ENCODE data around the gene MAGOHB.

The MAGOHB gene

DNA sequence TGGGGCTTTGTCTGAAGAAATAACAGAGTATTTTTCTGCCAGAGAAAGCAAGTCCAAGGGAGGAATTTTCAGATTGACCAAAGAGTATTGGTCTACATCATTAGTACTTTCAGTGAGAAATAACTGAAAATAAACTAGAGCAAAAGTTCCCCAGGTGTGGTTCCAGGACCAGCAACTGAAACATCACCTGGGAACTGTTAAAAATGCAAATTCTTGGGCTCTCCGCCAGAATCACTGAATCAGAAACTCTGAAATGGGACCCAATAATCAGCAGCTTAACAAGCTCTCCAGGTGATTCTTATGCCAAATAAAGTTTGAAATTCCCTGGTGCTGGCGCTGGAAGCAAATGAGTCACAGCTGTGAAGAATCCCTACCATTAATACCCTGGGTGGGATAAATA is 55.6 kb downstream of the MAGOHB start:
- peaks cover 30% of the 10 kb centered on the region for H3K4me1 ChIP-seq (ENCODE audit: low read length)
- no peaks in the 10 kb centered on the region for H4K20me1 ChIP-seq (ENCODE audit: insufficient read depth, low read length)
- peak overlapping the region; percentile 70 for H3K4me3 ChIP-seq (ENCODE audit: low read length)
- peak overlapping the region; percentile 90 for H3K4me2 ChIP-seq (ENCODE audit: low read length)
- TF ChIP-seq, protein P1, sequence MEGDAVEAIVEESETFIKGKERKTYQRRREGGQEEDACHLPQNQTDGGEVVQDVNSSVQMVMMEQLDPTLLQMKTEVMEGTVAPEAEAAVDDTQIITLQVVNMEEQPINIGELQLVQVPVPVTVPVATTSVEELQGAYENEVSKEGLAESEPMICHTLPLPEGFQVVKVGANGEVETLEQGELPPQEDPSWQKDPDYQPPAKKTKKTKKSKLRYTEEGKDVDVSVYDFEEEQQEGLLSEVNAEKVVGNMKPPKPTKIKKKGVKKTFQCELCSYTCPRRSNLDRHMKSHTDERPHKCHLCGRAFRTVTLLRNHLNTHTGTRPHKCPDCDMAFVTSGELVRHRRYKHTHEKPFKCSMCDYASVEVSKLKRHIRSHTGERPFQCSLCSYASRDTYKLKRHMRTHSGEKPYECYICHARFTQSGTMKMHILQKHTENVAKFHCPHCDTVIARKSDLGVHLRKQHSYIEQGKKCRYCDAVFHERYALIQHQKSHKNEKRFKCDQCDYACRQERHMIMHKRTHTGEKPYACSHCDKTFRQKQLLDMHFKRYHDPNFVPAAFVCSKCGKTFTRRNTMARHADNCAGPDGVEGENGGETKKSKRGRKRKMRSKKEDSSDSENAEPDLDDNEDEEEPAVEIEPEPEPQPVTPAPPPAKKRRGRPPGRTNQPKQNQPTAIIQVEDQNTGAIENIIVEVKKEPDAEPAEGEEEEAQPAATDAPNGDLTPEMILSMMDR (IDR thresholded peaks at IDR 0.05; ENCODE audit: low read depth, low read length), result no peak
- no peak for TF ChIP-seq EZH2phosphoT487 (IDR thresholded peaks at IDR 0.05; ENCODE audit: low read depth)
- H3K9me3 ChIP-seq (ENCODE audit: insufficient read depth, low read length), result no peaks in the 10 kb centered on the region; the same call in 1 of the 2 replicates
- H3K9ac ChIP-seq (ENCODE audit: low read length), result peak overlapping the region; percentile 43; the same call in 1 of the 2 replicates
- no peak overlapping the region for H2AFZ ChIP-seq (ENCODE audit: low read depth, low read length)
- no peaks in the 10 kb centered on the region for H3K36me3 ChIP-seq (replicated peaks; ENCODE audit: low read depth, low read length)
- no peaks in the 10 kb centered on the region for H3K79me2 ChIP-seq (ENCODE audit: low read length)
- no peaks in the 10 kb centered on the region for H3K27me3 ChIP-seq (ENCODE audit: low read depth, low read length)
- H3K27ac ChIP-seq (ENCODE audit: low read length), result peak overlapping the region; percentile 49

DNA sequence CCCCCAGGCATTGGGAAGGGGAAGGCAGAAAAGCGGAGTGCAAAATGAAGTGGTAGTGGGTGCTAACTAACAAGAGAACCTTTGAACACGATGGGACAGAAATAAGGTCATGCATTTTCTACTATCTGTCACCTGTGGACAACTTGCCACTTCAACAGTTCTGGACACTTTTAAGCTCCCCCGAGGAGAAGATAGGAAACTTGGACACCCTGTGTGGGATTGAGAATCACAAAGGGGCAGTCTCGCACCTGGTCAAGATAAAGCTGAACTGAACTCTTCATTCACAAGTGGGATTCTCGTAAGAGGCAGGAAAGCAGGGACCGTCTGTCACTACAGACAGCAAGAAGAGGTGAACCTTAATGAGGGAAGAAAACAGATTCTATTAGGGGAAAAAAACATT is 56.1 kb downstream of the MAGOHB start:
- Histone ChIP-seq H3K36me3 (replicated peaks; ENCODE audit: low read depth, low read length) (no peaks in the 10 kb centered on the region), H3K4me2 (ENCODE audit: low read length) (peak overlapping the region; percentile 90), H3K27me3 (ENCODE audit: low read depth, low read length) (no peaks in the 10 kb centered on the region), H3K9ac (ENCODE audit: low read length) (peak overlapping the region; percentile 43; the same call in 1 of the 2 replicates), H3K27ac (ENCODE audit: low read length) (peak overlapping the region; percentile 49), H3K79me2 (ENCODE audit: low read length) (no peaks in the 10 kb centered on the region), H4K20me1 (ENCODE audit: insufficient read depth, low read length) (no peaks in the 10 kb centered on the region), H3K9me3 (ENCODE audit: insufficient read depth, low read length) (no peaks in the 10 kb centered on the region; the same call in 1 of the 2 replicates), H2AFZ (ENCODE audit: low read depth, low read length) (peak overlapping the region; percentile 20; the same call in 1 of the 2 replicates), H3K4me1 (ENCODE audit: low read length) (peaks cover 30% of the 10 kb centered on the region), H3K4me3 (ENCODE audit: low read length) (peak overlapping the region; percentile 70)
- TF ChIP-seq, protein P1 (IDR thresholded peaks at IDR 0.05; ENCODE audit: low read depth, low read length), result no peak
- no peak for TF ChIP-seq EZH2phosphoT487 (IDR thresholded peaks at IDR 0.05; ENCODE audit: low read depth)

DNA sequence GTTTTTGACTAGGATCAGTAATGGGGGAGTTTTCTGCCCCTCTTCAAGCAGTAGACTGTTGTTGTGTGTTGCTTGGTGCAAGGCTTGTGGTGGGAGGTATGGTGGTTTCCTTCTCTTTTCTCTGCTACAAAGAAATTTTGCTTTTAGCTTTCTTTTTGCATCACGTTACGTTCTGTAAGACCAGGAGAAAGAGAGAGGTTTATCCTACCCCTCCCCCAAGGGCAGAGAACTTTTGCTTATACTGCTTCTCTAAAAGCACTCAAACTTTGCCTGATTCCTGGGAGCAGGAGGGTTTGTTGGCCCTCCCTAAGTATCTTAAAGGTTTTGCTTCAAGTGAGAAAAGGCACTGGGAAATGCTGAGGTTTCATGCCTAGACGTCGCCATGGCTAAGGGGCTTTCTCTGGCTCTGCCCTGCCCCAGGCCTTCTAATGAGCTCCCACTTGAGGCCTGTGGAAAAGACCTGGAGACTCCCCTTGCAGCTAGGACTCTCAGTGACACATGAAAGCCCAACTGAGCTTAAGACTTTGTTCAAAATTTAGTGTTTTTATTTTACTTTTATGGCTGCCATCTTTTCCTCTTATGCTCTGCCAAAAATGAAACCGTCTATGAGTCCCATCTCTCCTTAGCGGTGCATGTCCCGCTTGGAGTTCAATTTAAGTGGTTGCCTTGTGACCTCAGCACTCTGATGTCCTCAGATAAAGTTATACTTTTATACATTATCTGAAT is 58.5 kb downstream of the MAGOHB start:
- Histone ChIP-seq H3K36me3 (replicated peaks; ENCODE audit: low read depth, low read length) (no peaks in the 10 kb centered on the region), H3K9me3 (ENCODE audit: insufficient read depth, low read length) (no peaks in the 10 kb centered on the region; the same call in 1 of the 2 replicates), H4K20me1 (ENCODE audit: insufficient read depth, low read length) (no peaks in the 10 kb centered on the region), H3K4me2 (ENCODE audit: low read length) (no peak overlapping the region), H3K27ac (ENCODE audit: low read length) (no peak overlapping the region), H3K79me2 (ENCODE audit: low read length) (no peaks in the 10 kb centered on the region), H3K27me3 (ENCODE audit: low read depth, low read length) (no peaks in the 10 kb centered on the region), H2AFZ (ENCODE audit: low read depth, low read length) (no peak overlapping the region), H3K4me1 (ENCODE audit: low read length) (peaks cover 30% of the 10 kb centered on the region), H3K4me3 (ENCODE audit: low read length) (no peak overlapping the region), H3K9ac (ENCODE audit: low read length) (no peak overlapping the region)
- TF ChIP-seq, protein P1 (IDR thresholded peaks at IDR 0.05; ENCODE audit: low read depth, low read length), result no peak
- TF ChIP-seq EZH2phosphoT487 (IDR thresholded peaks at IDR 0.05; ENCODE audit: low read depth), result no peak

DNA sequence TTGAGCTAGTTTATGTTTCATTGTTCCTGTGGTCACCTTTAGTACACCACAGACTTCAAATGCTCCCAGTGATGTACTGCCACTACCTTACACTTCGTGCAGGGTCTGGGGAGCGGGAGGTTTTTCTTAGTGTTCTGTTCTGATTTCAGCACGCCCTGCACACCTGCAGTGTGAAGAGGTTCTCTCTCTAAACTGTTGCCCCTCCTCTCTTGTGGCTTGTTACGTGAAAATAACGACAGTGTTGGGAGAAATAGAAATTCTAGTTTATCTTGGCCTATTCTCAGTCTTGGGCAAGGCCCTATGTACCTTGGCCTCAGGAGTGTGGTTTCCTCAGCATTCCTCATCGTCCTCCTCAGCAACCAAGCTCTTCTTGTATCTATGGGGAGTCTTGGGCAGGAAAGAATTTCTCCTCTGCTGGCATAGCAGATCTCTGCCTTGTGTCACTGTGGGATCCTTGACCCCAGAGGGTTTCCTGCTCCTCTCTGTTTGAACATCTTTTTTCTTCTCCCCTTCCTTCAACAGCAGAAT is 59.1 kb downstream of the MAGOHB start:
- no peak overlapping the region for H3K9ac ChIP-seq (ENCODE audit: low read length)
- no peaks in the 10 kb centered on the region for H4K20me1 ChIP-seq (ENCODE audit: insufficient read depth, low read length)
- TF ChIP-seq EZH2phosphoT487 (IDR thresholded peaks at IDR 0.05; ENCODE audit: low read depth), result no peak
- TF ChIP-seq, protein P1 (IDR thresholded peaks at IDR 0.05; ENCODE audit: low read depth, low read length), result no peak
- H3K27me3 ChIP-seq (ENCODE audit: low read depth, low read length), result no peaks in the 10 kb centered on the region
- H3K36me3 ChIP-seq (replicated peaks; ENCODE audit: low read depth, low read length), result no peaks in the 10 kb centered on the region
- no peak overlapping the region for H3K4me2 ChIP-seq (ENCODE audit: low read length)
- H3K4me1 ChIP-seq (ENCODE audit: low read length), result peaks cover 30% of the 10 kb centered on the region
- H3K9me3 ChIP-seq (ENCODE audit: insufficient read depth, low read length), result no peaks in the 10 kb centered on the region; the same call in 1 of the 2 replicates
- no peak overlapping the region for H3K4me3 ChIP-seq (ENCODE audit: low read length)
- H3K79me2 ChIP-seq (ENCODE audit: low read length), result no peaks in the 10 kb centered on the region
- no peak overlapping the region for H2AFZ ChIP-seq (ENCODE audit: low read depth, low read length)
- no peak overlapping the region for H3K27ac ChIP-seq (ENCODE audit: low read length)
